ENCODE measurements around the gene MYH14. TPM values are rescaled to one million over a fixed set of nuclear protein-coding genes. Genes with fewer than 3 reads are reported as not detected.

Gene MYH14
- total and polyA plus RNA-seq, 9 of the 15 experiments (the other 6 are each of a cell fraction or from before 2014, with no cell fraction given), result 0.04 to 0.86 (median 0.19) TPM; not detected in 2

DNA sequence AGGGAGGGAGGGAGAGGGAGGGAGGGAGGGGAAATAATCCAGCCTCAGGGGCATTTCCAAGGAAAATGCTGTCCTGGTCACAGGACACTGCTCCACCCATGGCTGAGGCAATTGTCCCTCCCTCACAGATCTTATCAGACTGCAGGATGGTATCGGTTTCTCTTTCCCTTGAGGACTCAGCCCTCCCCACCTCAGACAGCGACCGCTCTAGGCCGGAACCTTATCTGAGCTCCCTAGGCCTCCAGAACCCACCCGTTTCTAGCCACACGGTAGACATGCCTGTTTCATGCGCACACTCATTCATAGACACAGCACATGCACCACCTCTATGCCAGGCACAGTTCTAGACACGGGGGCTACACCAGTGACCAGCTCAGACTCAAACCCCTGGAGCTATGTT is 30.3 kb upstream of the MYH14 start (continued):
- TF ChIP-seq, protein P1, sequence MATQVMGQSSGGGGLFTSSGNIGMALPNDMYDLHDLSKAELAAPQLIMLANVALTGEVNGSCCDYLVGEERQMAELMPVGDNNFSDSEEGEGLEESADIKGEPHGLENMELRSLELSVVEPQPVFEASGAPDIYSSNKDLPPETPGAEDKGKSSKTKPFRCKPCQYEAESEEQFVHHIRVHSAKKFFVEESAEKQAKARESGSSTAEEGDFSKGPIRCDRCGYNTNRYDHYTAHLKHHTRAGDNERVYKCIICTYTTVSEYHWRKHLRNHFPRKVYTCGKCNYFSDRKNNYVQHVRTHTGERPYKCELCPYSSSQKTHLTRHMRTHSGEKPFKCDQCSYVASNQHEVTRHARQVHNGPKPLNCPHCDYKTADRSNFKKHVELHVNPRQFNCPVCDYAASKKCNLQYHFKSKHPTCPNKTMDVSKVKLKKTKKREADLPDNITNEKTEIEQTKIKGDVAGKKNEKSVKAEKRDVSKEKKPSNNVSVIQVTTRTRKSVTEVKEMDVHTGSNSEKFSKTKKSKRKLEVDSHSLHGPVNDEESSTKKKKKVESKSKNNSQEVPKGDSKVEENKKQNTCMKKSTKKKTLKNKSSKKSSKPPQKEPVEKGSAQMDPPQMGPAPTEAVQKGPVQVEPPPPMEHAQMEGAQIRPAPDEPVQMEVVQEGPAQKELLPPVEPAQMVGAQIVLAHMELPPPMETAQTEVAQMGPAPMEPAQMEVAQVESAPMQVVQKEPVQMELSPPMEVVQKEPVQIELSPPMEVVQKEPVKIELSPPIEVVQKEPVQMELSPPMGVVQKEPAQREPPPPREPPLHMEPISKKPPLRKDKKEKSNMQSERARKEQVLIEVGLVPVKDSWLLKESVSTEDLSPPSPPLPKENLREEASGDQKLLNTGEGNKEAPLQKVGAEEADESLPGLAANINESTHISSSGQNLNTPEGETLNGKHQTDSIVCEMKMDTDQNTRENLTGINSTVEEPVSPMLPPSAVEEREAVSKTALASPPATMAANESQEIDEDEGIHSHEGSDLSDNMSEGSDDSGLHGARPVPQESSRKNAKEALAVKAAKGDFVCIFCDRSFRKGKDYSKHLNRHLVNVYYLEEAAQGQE (IDR thresholded peaks at IDR 0.05; ENCODE audit: borderline replicate concordance), result peak; percentile 92
- TF ChIP-seq, protein P1 (CRISPR knock-in tag; IDR thresholded peaks at IDR 0.05; ENCODE audit: low read depth), result no peak
- TF ChIP-seq TAF7 (tag; IDR thresholded peaks at IDR 0.05) (no peak), PYGO2 (tag; IDR thresholded peaks at IDR 0.05) (no peak), EP300 (IDR thresholded peaks at IDR 0.05; ENCODE audit: low read length) (peak; percentile 18; the same call in 1 of the 2 replicates), SOX6 (IDR thresholded peaks at IDR 0.05) (0 out of 2 replicates have a peak, but pooled peaks have one; percentile 22), JUND (IDR thresholded peaks at IDR 0.05; ENCODE audit: borderline replicate concordance, low read depth, low read length) (peak; percentile 50; the same call in 1 of the 2 replicates), JUND (tag; IDR thresholded peaks at IDR 0.05; ENCODE audit: borderline replicate concordance, low read depth, low read length) (no peak; the same call in 2 of the 3 replicates)

Measured in K562 (cell line).